ENCODE measurements around the gene FRRS1L. TPM values are rescaled to one million over a fixed set of nuclear protein-coding genes. Genes with fewer than 3 reads are reported as not detected.
A peak's percentile ranks its signal among the peaks of the same experiment; 100 is the strongest.

FRRS1L gene
- total and polyA plus RNA-seq, 2 of the 13 experiments (the other 11 are each of a cell fraction or from before 2014, with no cell fraction given), result 0.02 to 0.03 TPM

DNA sequence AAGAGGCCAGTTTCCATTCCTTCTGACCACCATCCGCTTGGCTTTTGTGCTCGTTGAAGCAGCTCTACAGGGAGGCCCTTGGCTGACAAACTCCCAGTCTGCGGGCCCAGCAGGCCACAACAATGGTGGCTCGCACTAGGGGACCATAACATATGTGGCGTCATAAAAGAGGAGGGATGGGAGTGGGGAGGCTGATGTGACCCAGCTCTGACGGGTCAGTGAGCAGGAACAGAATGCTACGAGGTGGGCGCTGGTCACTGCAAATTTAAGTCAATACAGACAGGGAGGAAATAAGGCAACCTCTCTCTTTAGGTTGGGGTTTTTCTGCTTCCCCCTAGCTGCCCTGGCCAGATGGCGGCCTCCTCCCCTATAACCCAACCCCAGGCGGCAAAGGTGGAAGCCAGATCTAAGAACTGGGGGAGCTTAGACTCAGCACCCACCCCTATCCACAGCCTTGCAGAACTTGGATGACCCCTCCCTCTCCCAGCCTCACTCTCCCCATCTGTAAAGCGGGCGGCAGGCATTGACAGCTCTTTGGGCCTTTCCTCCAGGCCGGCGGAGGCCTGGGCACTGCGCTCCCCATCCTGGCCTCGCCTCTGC, 778 bp downstream of the FRRS1L start:
- Histone ChIP-seq H3K4me2 (ENCODE audit: low read depth, low read length) (no peak overlapping the region), H3K4me3 (replicated peaks in 1 of 3; ENCODE audit: insufficient read depth in 1 of 3, low read depth in 2 of 3, low read length in 3 of 3) (no peak overlapping the region), H3K9me3 (ENCODE audit: low read length) (no peaks in the 10 kb centered on the region), H3K9ac (ENCODE audit: insufficient read depth, low read depth, low read length) (no peak overlapping the region), H3K4me1 (ENCODE audit: insufficient read depth, low read length) (peaks cover 14% of the 10 kb centered on the region), H3K27ac (ENCODE audit: extremely low read length, insufficient read depth, low read length) (no peak overlapping the region), H3K79me2 (ENCODE audit: insufficient read depth, low read length) (no peaks in the 10 kb centered on the region), H4K20me1 (ENCODE audit: insufficient read depth, low read length) (no peaks in the 10 kb centered on the region), H2AFZ (ENCODE audit: low read length) (no peak overlapping the region), H3K36me3 (replicated peaks in 1 of 2; ENCODE audit: control insufficient read depth in 1 of 2, insufficient read depth in 2 of 2, low read length in 2 of 2) (no peaks in the 10 kb centered on the region), H3K27me3 (ENCODE audit: control insufficient read depth in 1 of 2, insufficient read depth in 2 of 2, low read length in 2 of 2) (no peaks in the 10 kb centered on the region)
- ChIA-PET POLR2A (no interaction called here), CTCF (ENCODE audit: low intra/inter-chr PET ratio, low total read pairs) (no interaction called here)
- intact Hi-C loops (cut with micrococcal nuclease; ENCODE audit: unreplicated experiment) (no loop called here), in situ Hi-C loops (cut with HindIII; ENCODE audit: extremely low pct_ligation_motif_present, low pct_unique_long_range_greater_than_20kb) (no loop called here)
- no TSS peak for BruUV-seq (replicated peaks)
- 73% methylated on average over 13 of the region's 16 CpGs for WGBS (ENCODE audit: low lambda C conversion rate)
- no peak for FAIRE-seq
- DNase-seq (ENCODE audit: low spot score), result no peak
- TF ChIP-seq ZFP82 (CRISPR knock-in tag; IDR thresholded peaks at IDR 0.05; ENCODE audit: borderline replicate concordance) (no peak), ZNF629 (CRISPR knock-in tag; conservative IDR thresholded peaks at IDR 0.05) (peak; percentile 37; the same call in 1 of the 2 replicates), ZNF674 (CRISPR knock-in tag; IDR thresholded peaks at IDR 0.05; ENCODE audit: low read depth) (no peak)
- ATAC-seq, result no peak; the same call in 2 of the 3 replicates

DNA sequence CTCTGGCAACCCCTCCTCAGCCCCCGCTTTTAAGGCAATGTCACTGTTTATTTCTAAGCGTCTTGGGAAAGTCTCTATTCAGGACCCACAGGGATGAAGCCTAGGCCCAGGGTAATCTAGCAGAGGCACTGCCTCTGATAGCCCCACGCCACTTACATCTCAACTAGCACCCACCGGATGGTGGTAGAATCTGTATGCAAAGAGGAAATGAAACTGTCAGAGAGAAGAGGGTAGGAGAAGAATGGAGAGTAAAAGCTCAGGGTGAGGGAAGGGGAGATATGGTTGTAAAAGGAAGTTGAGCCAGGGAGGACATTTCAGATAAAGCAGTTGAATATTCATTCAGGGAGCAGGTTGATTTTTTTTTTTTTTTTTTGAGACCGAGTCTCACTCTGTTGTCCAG, 3.0 kb downstream of the FRRS1L start:
- no peak for ATAC-seq
- intact Hi-C loops (cut with micrococcal nuclease; ENCODE audit: unreplicated experiment) (no loop called here), in situ Hi-C loops (cut with HindIII; ENCODE audit: extremely low pct_ligation_motif_present, low pct_unique_long_range_greater_than_20kb) (no loop called here)
- no peak for DNase-seq (ENCODE audit: low spot score)
- H3K79me2 ChIP-seq (ENCODE audit: insufficient read depth, low read length), result no peaks in the 10 kb centered on the region
- no peak overlapping the region for H3K27ac ChIP-seq (ENCODE audit: extremely low read length, insufficient read depth, low read length)
- FAIRE-seq, result no peak
- H3K4me2 ChIP-seq (ENCODE audit: low read depth, low read length), result no peak overlapping the region
- no TSS peak for BruUV-seq (replicated peaks)
- peaks cover 28% of the 10 kb centered on the region for H3K4me1 ChIP-seq (ENCODE audit: insufficient read depth, low read length)
- H3K4me3 ChIP-seq (replicated peaks in 1 of 3; ENCODE audit: insufficient read depth in 1 of 3, low read depth in 2 of 3, low read length in 3 of 3), result no peak overlapping the region
- H3K27me3 ChIP-seq (ENCODE audit: control insufficient read depth in 1 of 2, insufficient read depth in 2 of 2, low read length in 2 of 2), result no peaks in the 10 kb centered on the region
- H2AFZ ChIP-seq (ENCODE audit: low read length), result no peak overlapping the region
- no peaks in the 10 kb centered on the region for H3K36me3 ChIP-seq (replicated peaks in 1 of 2; ENCODE audit: control insufficient read depth in 1 of 2, insufficient read depth in 2 of 2, low read length in 2 of 2)
- TF ChIP-seq, protein P1, sequence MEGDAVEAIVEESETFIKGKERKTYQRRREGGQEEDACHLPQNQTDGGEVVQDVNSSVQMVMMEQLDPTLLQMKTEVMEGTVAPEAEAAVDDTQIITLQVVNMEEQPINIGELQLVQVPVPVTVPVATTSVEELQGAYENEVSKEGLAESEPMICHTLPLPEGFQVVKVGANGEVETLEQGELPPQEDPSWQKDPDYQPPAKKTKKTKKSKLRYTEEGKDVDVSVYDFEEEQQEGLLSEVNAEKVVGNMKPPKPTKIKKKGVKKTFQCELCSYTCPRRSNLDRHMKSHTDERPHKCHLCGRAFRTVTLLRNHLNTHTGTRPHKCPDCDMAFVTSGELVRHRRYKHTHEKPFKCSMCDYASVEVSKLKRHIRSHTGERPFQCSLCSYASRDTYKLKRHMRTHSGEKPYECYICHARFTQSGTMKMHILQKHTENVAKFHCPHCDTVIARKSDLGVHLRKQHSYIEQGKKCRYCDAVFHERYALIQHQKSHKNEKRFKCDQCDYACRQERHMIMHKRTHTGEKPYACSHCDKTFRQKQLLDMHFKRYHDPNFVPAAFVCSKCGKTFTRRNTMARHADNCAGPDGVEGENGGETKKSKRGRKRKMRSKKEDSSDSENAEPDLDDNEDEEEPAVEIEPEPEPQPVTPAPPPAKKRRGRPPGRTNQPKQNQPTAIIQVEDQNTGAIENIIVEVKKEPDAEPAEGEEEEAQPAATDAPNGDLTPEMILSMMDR (CRISPR knock-in tag; IDR thresholded peaks at IDR 0.05), result no peak
- TF ChIP-seq, protein P2, sequence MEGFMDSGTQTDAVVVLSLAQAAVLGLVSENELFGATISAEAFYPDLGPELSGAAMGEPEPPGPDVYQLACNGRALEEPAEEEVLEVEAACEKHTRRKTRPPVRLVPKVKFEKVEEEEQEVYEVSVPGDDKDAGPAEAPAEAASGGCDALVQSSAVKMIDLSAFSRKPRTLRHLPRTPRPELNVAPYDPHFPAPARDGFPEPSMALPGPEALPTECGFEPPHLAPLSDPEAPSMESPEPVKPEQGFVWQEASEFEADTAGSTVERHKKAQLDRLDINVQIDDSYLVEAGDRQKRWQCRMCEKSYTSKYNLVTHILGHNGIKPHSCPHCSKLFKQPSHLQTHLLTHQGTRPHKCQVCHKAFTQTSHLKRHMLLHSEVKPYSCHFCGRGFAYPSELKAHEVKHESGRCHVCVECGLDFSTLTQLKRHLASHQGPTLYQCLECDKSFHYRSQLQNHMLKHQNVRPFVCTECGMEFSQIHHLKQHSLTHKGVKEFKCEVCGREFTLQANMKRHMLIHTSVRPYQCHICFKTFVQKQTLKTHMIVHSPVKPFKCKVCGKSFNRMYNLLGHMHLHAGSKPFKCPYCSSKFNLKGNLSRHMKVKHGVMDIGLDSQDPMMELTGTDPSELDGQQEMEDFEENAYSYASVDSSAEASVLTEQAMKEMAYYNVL (CRISPR knock-in tag; IDR thresholded peaks at IDR 0.05; ENCODE audit: borderline replicate concordance), result no peak
- TF ChIP-seq, protein P3, sequence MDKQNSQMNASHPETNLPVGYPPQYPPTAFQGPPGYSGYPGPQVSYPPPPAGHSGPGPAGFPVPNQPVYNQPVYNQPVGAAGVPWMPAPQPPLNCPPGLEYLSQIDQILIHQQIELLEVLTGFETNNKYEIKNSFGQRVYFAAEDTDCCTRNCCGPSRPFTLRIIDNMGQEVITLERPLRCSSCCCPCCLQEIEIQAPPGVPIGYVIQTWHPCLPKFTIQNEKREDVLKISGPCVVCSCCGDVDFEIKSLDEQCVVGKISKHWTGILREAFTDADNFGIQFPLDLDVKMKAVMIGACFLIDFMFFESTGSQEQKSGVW (CRISPR knock-in tag; IDR thresholded peaks at IDR 0.05; ENCODE audit: borderline replicate concordance), result no peak
- TF ChIP-seq ZNF256 (CRISPR knock-in tag; conservative IDR thresholded peaks at IDR 0.05) (no peak), ZNF253 (CRISPR knock-in tag; IDR thresholded peaks at IDR 0.05; ENCODE audit: borderline replicate concordance) (no peak), ZNF674 (CRISPR knock-in tag; IDR thresholded peaks at IDR 0.05; ENCODE audit: low read depth) (no peak), DNMT3B (CRISPR knock-in tag; conservative IDR thresholded peaks at IDR 0.05) (no peak), SRSF1 (optimal IDR thresholded peaks at IDR 0.05; ENCODE audit: low read depth, low read length) (no peak), MYC (CRISPR knock-in tag; IDR thresholded peaks at IDR 0.05; ENCODE audit: borderline replicate concordance) (no peak)
- WGBS (ENCODE audit: low lambda C conversion rate), result 70% methylated on average over 5 of the region's 5 CpGs
- POLR2A ChIA-PET, result no interaction called here
- H3K9ac ChIP-seq (ENCODE audit: insufficient read depth, low read depth, low read length), result no peak overlapping the region
- CTCF ChIA-PET (ENCODE audit: low intra/inter-chr PET ratio, low total read pairs), result no interaction called here
- no peaks in the 10 kb centered on the region for H4K20me1 ChIP-seq (ENCODE audit: insufficient read depth, low read length)
- no peaks in the 10 kb centered on the region for H3K9me3 ChIP-seq (ENCODE audit: low read length)

Data from HepG2 (cell line).